Sciatic nerve (tissue), 2 donors: ENCODE results near the gene EBLN1. TPM values are rescaled to one million over a fixed set of nuclear protein-coding genes. Genes with fewer than 3 reads are reported as not detected.

Source experiments
- ATAC-seq: fragments of 200-7000 bp; cut with Tn5 transposase; one replicate; pipeline ENCODE4 v1.9.1; 2020; ENCODE audit warnings: mild to moderate bottlenecking, moderate library complexity
- DNase-seq: peaks from one replicate; pipeline ENCODE4 v3.0.0-alpha.2; 2020; ENCODE audit warnings: low spot score
- intact Hi-C: fragments of 100-400 bp; cut with DNase I; formaldehyde crosslinking; loops from one replicate; pipeline ENCODE4 v1.14.2; 2022
- total RNA-seq: library from RNA; stranded (reverse); fragmentation: NEBNext Ultra II Directional; extraction: Animal tissue kit (Norgen Biotek cat#: 25700); gene quantifications from one replicate; pipeline ENCODE4 v1.2.1, GENCODE V29; 2021
- donor health status: DM: no; HTN: no; CAD: no.
- donor health status: DM: no; HTN: no; CAD: no.

EBLN1 gene
- total RNA-seq, 1 donor from 2014 or later, result not detected

DNA sequence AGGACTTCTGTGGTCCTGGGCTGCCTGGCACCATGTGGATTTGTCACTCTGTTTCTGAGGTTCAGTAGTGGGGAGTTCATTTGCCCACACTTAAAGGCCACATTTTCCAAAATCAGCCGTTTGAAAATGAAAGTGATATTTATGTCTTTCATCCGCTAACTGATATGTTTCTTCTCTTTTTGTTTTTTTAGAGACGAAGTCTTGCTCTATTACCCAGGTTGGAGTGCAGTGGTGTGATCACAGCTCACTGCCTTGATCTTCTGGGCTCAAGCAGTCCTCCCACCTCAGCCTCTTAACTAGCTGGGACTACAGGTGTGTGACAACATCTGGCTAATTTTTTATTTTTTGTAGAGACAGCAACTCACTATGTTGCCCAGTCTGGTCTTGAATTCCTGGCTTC is 58.6 kb downstream of the EBLN1 start:
- DNase-seq (no peak), ATAC-seq (no peak)
- intact Hi-C loops, result no loop called here

Other genes with a start within 250 kb of the EBLN1 start
- 26.4 TPM for gene DNAJC1, start 214.3 kb downstream of the EBLN1 start, total RNA-seq
- 53.3 TPM for gene COMMD3, start 98.4 kb upstream of the EBLN1 start, total RNA-seq
- 62.7 TPM for gene BMI1, start 103.1 kb upstream of the EBLN1 start, total RNA-seq
- 0.31 TPM for gene SPAG6, start 127.5 kb upstream of the EBLN1 start, total RNA-seq